Bone marrow (tissue), 2 donors: ENCODE data around the gene TBCEL.

Source experiments
- DNase-seq, 2 donors: peaks; one replicate each; lab custom pipeline; 2025; lab: John Stamatoyannopoulos, UW

The TBCEL gene

DNA sequence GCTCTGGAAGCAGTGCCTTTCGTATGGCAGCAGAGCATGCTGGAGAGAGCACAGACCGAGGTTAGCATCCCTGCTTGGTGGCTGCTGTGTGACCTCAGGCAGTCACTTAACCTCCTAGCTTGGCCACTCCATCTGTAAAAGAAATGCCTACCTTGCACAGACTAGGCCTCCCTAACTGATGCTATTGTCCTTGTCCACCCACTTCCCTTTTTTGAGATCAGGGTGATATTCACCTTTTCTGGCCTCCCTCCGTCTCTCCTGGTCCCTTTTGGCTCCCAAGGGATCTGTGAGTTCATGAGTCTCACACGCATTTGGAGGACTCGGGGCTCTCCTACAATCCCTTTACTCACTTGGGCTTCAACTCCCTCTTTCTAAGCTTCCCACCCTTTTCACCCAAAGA is 114.4 kb downstream of the TBCEL start:
- DNase-seq: no peak

DNA sequence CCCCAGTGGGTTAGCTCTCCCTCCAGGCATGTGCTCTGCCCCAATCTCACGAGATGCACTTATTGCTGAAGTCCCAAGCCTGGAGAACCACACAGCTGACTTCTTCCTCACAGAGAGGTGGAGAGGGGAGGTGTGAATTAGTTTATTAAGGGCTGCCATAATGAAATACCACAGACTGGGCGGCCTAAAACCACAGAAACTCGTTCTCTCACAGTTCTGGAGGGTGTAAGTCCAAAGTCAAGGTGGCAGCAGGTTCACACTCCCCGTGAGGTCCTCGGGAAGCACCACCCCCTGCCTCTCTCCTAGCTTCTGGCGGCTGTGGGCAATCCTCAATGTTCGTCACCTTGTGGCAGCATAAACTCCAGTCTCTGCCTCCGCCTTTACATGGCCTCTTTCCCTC is 116.5 kb downstream of the TBCEL start:
- no peak for DNase-seq
